HL-60 (cell line): ENCODE measurements around the gene NRXN2.

ENCODE experiments used
- DNase-seq, 2 experiments: peaks; one replicate each; pipeline ENCODE4 v3.0.0-alpha.2; 2010 to 2020; ENCODE audit warnings: low read depth in 1 of 2, low spot score in 1 of 2
- H3K27ac ChIP-seq: fragments of 250-450 bp; sonication (Bioruptor Pico); replicated peaks from 2 replicates; pipeline ENCODE4 v1.5.1; 2020; ENCODE audit warnings: mild to moderate bottlenecking, moderate library complexity
- H3K27me3 ChIP-seq: fragments of 250-450 bp; sonication (Bioruptor Pico); 2 replicates; pipeline ENCODE4 v1.5.1; 2021; ENCODE audit warnings: mild to moderate bottlenecking, moderate library complexity; ENCODE audit not compliant: insufficient read depth, poor library complexity, severe bottlenecking
- H3K4me3 ChIP-seq: replicated peaks from 2 replicates; pipeline ENCODE4 v1.5.1; 2011; ENCODE audit warnings: mild to moderate bottlenecking, control low read depth, low read length; ENCODE audit not compliant: insufficient read depth
- CTCF ChIP-seq: IDR thresholded peaks from one replicate; pipeline ENCODE4 v1.5.1; 2011; ENCODE audit warnings: low read length, control low read depth, inconsistent platforms; ENCODE audit not compliant: insufficient read depth
- GABPA ChIP-seq: IDR thresholded peaks from 2 replicates; pipeline ENCODE4 v1.6.1; 2012; ENCODE audit warnings: low read depth
- POLR2AphosphoS5 ChIP-seq: IDR thresholded peaks from 2 replicates; pipeline ENCODE4 v1.6.1; 2012; ENCODE audit warnings: low read depth
- REST ChIP-seq: IDR thresholded peaks from 2 replicates; pipeline ENCODE4 v1.6.1; 2012; ENCODE audit warnings: low read depth; ENCODE audit not compliant: insufficient replicate concordance
- SPI1 ChIP-seq: IDR thresholded peaks from 2 replicates; pipeline ENCODE4 v1.6.1; 2012; ENCODE audit warnings: low read depth, mild to moderate bottlenecking, borderline replicate concordance

The NRXN2 gene

GRCh38 chr11:64614917-64615316 is 108.1 kb downstream of the NRXN2 start:
- H3K27me3 ChIP-seq, result no peaks in the 10 kb centered on the region
- TF ChIP-seq POLR2AphosphoS5 (no peak), SPI1 (no peak), CTCF (no peak), GABPA (no peak), REST (no peak)
- H3K4me3 ChIP-seq, result no peak overlapping the region
- H3K27ac ChIP-seq, result peak overlapping the region; percentile 23
- DNase-seq, result peak; percentile 51 to 61

GRCh38 chr11:64613648-64614047 is 109.3 kb downstream of the NRXN2 start:
- TF ChIP-seq CTCF, result no peak
- TF ChIP-seq GABPA, result no peak
- no peak for TF ChIP-seq REST
- TF ChIP-seq SPI1, result no peak
- no peak for TF ChIP-seq POLR2AphosphoS5

GRCh38 chr11:64611869-64612646 is 110.9 kb downstream of the NRXN2 start:
- no peak overlapping the region for H3K4me3 ChIP-seq
- H3K27me3 ChIP-seq, result no peaks in the 10 kb centered on the region
- peak overlapping the region; percentile 73 for H3K27ac ChIP-seq
- no peak for TF ChIP-seq CTCF
- TF ChIP-seq GABPA, result no peak
- peak; percentile 94 for TF ChIP-seq SPI1
- TF ChIP-seq POLR2AphosphoS5, result 0 out of 2 replicates have a peak, but pooled peaks have one; percentile 10
- TF ChIP-seq REST, result no peak
- peak; percentile 56 to 75 for DNase-seq

More at GRCh38 chr11:64613648-64614047, 109.3 kb downstream of the NRXN2 start:
- Histone ChIP-seq H3K4me3 (no peak overlapping the region), H3K27ac (0 out of 2 replicates have a peak overlapping the region, but pooled peaks have one; percentile 23), H3K27me3 (no peaks in the 10 kb centered on the region)
- DNase-seq, result no peak
